ENCODE data around the gene SLC25A11. TPM values are rescaled to one million over a fixed set of nuclear protein-coding genes. Genes with fewer than 3 reads are reported as not detected.

Gene SLC25A11
- total RNA-seq, 1 donor from 2014 or later, result 44.7 TPM

- TF ChIP-seq CTCF (IDR thresholded peaks at IDR 0.05; ENCODE audit: insufficient read depth, low read length, poor library complexity, severe bottlenecking), result no peak
- Histone ChIP-seq H3K27me3 (ENCODE audit: control insufficient read depth, insufficient read depth, low read length) (no peaks in the 10 kb centered on the region), H3K36me3 (ENCODE audit: control insufficient read depth, insufficient read depth, low read length) (peaks cover 1% of the 10 kb centered on the region), H3K4me3 (ENCODE audit: low read depth, low read length) (no peak overlapping the region)
- DNase-seq (ENCODE audit: low read depth), result no peak
Observed at GRCh38 chr17:4959261-4959965, 19.6 kb upstream of the SLC25A11 start.

GRCh38 chr17:4958102-4958501 is 18.3 kb upstream of the SLC25A11 start:
- Histone ChIP-seq H3K36me3 (ENCODE audit: control insufficient read depth, insufficient read depth, low read length) (peaks cover 1% of the 10 kb centered on the region), H3K4me3 (ENCODE audit: low read depth, low read length) (no peak overlapping the region), H3K27me3 (ENCODE audit: control insufficient read depth, insufficient read depth, low read length) (no peaks in the 10 kb centered on the region)
- DNase-seq (ENCODE audit: low read depth), result no peak
- no peak for TF ChIP-seq CTCF (IDR thresholded peaks at IDR 0.05; ENCODE audit: insufficient read depth, low read length, poor library complexity, severe bottlenecking)

GRCh38 chr17:4956493-4957061 is 16.7 kb upstream of the SLC25A11 start:
- H3K4me3 ChIP-seq (ENCODE audit: low read depth, low read length), result no peak overlapping the region
- TF ChIP-seq CTCF (IDR thresholded peaks at IDR 0.05; ENCODE audit: insufficient read depth, low read length, poor library complexity, severe bottlenecking), result no peak
- no peak for DNase-seq (ENCODE audit: low read depth)
- H3K27me3 ChIP-seq (ENCODE audit: control insufficient read depth, insufficient read depth, low read length), result no peaks in the 10 kb centered on the region
- H3K36me3 ChIP-seq (ENCODE audit: control insufficient read depth, insufficient read depth, low read length), result peaks cover 1% of the 10 kb centered on the region

- DNase-seq (ENCODE audit: low read depth), result no peak
- TF ChIP-seq CTCF (IDR thresholded peaks at IDR 0.05; ENCODE audit: insufficient read depth, low read length, poor library complexity, severe bottlenecking), result no peak
- Histone ChIP-seq H3K4me3 (ENCODE audit: low read depth, low read length) (no peak overlapping the region), H3K27me3 (ENCODE audit: control insufficient read depth, insufficient read depth, low read length) (no peaks in the 10 kb centered on the region), H3K36me3 (ENCODE audit: control insufficient read depth, insufficient read depth, low read length) (peaks cover 1% of the 10 kb centered on the region)
Observed at GRCh38 chr17:4955091-4955490, 15.2 kb upstream of the SLC25A11 start.

GRCh38 chr17:4953451-4953961 is 13.7 kb upstream of the SLC25A11 start:
- Histone ChIP-seq H3K27me3 (ENCODE audit: control insufficient read depth, insufficient read depth, low read length) (no peaks in the 10 kb centered on the region), H3K36me3 (ENCODE audit: control insufficient read depth, insufficient read depth, low read length) (no peaks in the 10 kb centered on the region), H3K4me3 (ENCODE audit: low read depth, low read length) (no peak overlapping the region)
- no peak for DNase-seq (ENCODE audit: low read depth)
- TF ChIP-seq CTCF (IDR thresholded peaks at IDR 0.05; ENCODE audit: insufficient read depth, low read length, poor library complexity, severe bottlenecking), result no peak

Data from kidney epithelial cell (primary cell).